ENCODE results near the gene ADCK1.
"Not testable (repeated sequence)": the region's sequence is repeated elsewhere in the genome, so short reads cannot be mapped to it uniquely, and the experiment has no call there.

Gene ADCK1, protein sequence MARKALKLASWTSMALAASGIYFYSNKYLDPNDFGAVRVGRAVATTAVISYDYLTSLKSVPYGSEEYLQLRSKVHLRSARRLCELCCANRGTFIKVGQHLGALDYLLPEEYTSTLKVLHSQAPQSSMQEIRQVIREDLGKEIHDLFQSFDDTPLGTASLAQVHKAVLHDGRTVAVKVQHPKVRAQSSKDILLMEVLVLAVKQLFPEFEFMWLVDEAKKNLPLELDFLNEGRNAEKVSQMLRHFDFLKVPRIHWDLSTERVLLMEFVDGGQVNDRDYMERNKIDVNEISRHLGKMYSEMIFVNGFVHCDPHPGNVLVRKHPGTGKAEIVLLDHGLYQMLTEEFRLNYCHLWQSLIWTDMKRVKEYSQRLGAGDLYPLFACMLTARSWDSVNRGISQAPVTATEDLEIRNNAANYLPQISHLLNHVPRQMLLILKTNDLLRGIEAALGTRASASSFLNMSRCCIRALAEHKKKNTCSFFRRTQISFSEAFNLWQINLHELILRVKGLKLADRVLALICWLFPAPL

GRCh38 chr14:77799863-77800730 is at the start of gene ADCK1:
Gene ADCK1, plus strand, starts transcription at chr14:77800109. Its CDS starts 18,870 bp downstream, at chr14:77818979.
- peak; percentile 72 for DNase-seq (ENCODE audit: low read depth)

GRCh38 chr14:77752266-77752665 is 47.6 kb upstream of the ADCK1 start:
- DNase-seq (ENCODE audit: low read depth): no peak

DNA sequence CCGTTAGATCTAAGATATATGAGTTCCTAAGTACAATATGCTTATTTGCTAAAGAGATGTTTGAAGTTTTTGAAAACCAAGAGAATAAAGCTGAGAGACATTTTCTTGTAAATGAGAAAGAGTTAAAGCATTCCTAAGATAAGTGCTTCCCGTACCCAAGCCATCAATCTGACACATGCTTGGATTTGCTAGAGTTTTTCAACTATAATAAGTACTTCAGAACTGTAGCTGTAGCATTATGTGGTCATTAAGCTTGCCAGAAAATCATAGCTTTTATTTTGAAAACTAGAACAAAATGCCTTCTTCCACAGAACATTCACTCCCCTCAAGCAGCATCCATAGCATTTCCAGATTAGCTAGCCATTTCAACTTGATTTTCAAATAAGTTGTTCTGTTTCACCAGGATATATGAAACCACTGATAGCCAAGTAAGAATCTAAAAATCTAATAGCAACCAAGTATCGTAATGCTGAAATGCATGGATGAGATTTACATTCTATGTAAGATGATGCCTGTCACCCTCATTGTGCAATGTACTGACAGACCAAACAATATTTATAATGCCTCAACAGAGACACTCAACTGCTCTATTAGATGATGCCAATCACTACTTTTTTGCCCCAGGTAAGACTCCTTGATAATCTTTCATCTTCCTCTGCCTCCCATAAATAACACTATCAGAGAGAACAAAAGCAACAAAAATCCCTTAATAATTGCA is 47.0 kb upstream of the ADCK1 start:
- no peak for DNase-seq (ENCODE audit: low read depth)

- DNase-seq (ENCODE audit: low read depth): peak; percentile 88
Observed at GRCh38 chr14:77760381-77761204, 39.3 kb upstream of the ADCK1 start, which contains the start of gene SNW1. Gene SNW1, minus strand, starts transcription at chr14:77761156. Its CDS starts 29 bp downstream, at chr14:77761127.

GRCh38 chr14:77761205-77761931 is 38.5 kb upstream of the ADCK1 start:
- no peak for DNase-seq (ENCODE audit: low read depth)

DNA sequence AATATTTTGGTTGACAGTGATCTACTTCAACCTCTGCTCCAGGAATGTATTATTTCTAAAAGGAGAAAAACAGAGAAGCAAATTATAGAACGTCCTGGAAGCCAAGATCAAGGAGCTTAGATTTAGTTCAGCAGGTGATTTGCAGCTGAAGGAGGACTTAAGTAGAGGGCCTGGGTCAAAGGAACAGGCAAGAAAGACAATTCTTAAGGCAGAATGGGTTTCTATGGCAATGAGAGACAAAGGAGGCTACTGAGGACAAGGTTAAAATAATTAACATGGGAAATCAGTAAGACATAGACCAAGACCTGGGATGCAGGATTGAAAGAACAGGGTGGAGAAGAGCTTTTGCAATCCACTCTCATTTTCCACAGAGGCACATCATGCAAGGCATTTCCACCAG is 36.6 kb upstream of the ADCK1 start:
- no peak for DNase-seq (ENCODE audit: low read depth)

DNA sequence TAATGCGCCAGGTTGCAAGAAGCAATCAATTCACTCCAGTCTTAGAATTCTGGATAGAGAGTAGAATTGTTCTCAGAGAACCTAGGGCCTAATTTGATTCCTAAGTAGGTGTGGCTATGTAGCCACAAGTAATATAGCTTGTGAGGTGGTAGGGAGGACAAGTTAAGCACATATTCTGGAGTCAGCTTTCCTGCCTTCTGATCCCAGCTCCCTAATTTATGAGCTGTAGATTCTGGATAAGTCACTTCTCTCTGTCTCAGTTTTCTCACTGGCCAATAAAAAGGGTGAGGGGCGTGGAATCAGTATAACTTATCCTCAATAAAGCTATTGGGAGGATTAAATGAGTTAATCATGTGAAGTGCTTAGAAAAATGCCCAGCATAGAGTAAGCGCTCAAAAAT is 35.9 kb upstream of the ADCK1 start:
- no peak for DNase-seq (ENCODE audit: low read depth)

GRCh38 chr14:77768442-77769069 is 31.4 kb upstream of the ADCK1 start:
- not testable (repeated sequence) for DNase-seq (ENCODE audit: low read depth)

- DNase-seq (ENCODE audit: low read depth): not testable (repeated sequence)
Observed at GRCh38 chr14:77773966-77774365, 25.9 kb upstream of the ADCK1 start.

GRCh38 chr14:77782202-77782601 is 17.7 kb upstream of the ADCK1 start:
- DNase-seq (ENCODE audit: low read depth): no peak

- DNase-seq (ENCODE audit: low read depth): no peak
Observed at GRCh38 chr14:77786148-77786547, 13.8 kb upstream of the ADCK1 start.

DNA sequence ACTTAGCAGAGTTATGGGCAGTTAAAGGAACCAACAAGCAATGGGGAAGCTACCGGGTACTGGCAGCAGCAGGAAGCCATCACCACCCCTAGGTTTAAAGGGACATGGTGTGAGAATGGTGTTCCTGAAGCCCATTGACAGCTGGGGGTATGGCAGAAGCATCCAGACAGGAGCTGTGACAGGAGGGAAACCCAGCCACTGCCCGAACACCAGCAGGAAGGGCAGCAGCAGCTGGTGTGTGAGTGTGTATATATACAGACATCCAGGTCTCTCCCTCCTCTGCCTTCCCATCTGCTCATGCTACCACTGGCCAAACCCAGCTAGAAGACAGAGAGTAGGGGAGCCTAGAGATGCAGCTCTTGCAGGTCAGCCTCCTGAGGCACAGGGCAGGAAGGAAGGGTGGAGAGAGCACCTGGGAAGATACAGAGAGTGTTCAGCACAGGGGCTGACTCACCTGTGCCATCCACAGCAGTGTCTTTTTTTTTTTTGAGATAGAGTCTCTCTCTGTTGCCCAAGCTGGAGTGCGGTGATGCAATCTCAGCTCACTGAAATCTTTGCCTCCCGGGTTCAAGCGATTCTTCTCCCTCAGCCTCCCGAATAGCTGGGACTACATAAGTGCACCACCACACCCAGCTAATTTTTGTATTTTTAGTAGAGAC is 9.2 kb upstream of the ADCK1 start:
- DNase-seq (ENCODE audit: low read depth): no peak

DNA sequence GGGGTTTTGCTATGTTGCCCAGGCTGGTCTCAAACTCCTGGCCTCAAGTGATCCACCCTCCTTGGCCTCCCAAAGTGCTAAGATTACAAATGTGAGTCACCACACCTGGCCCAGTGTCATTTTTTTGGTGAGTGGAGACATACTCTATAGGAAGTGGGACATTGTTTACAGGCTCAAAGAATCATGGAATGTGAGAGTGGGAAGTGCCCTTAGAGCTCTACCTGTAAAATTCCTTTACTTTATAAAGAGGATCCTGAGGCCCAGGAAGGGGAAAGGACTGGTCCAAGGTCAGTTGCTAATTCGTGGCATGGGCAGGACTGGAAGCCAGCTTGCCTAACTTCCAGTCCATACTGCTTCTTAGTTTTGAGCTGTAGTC is 8.7 kb upstream of the ADCK1 start:
- DNase-seq (ENCODE audit: low read depth): no peak

GRCh38 chr14:77793255-77793654 is 6.7 kb upstream of the ADCK1 start:
- DNase-seq (ENCODE audit: low read depth): not testable (repeated sequence)

- DNase-seq (ENCODE audit: low read depth): no peak
Observed at GRCh38 chr14:77794357-77794756, 5.6 kb upstream of the ADCK1 start.

DNA sequence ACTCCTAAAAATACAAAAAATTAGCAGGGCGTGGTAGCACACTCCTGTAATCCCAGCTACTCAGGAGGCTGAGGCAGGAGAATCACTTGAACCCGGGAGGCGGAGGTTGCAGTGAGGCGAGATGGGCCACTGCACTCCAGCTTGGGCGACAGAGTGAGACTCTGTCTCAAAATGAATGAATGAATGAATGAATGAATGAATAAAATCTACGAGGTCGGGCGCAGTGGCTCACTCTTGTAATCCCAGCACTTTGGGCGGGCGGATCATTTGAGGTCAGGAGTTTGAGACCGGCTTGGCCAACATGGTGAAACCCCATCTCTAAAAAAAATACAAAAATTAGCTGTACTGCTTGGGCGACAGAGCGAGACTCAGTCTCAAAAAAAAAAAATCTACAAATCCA is 453 bp upstream of the ADCK1 start:
- not testable (repeated sequence) for DNase-seq (ENCODE audit: low read depth)

- DNase-seq (ENCODE audit: low read depth): no peak
Observed at GRCh38 chr14:77800814-77801213, 905 bp downstream of the ADCK1 start.

DNA sequence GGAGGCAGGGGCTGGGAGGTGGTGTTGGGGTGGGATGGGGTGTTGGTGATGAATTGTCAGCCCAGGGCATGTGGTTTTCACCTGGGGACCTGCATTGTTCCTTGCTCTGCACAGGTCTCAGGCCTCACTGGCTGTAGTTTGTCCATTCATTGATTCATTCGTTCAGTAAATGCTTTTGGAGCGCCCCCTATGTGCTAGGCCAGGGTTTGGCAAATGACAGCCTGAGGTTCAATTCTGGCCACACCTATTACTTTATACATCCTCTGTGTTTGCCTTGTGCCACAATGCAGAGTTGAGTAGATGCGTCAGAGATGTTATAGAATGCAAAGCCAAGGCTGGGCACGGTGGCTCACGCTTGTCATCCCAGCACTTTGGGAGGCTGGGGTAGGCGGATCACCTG is 4.7 kb downstream of the ADCK1 start:
- DNase-seq (ENCODE audit: low read depth): no peak

DNA sequence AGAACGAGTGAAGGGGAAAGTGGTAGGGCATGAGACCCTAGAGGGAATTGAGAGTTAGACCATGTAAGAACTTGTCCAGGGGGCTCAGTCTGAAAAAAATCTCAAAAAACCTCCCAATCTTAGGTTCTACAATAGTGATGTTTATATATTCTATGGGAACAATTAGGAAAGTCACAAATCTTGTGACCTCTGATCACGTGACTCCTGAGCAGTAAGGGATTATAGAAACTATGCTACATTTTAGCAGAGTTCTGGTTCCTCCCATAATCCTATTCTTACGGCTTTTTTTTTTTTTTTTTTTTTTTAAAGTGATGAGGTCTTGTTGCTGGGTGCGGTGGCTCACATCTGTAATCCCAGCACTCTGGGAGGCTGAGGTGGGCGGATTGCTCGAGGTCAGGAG is 5.8 kb downstream of the ADCK1 start:
- no peak for DNase-seq (ENCODE audit: low read depth)

GRCh38 chr14:77808250-77808649 is 8.3 kb downstream of the ADCK1 start:
- no peak for DNase-seq (ENCODE audit: low read depth)
